Spleen (tissue), 7 donors: Measurements from ENCODE around the gene NIPBL.

Experiments used
- POLR2AphosphoS5 ChIP-seq, 3 donors: sonication (generic); formaldehyde crosslinking; IDR thresholded peaks; one replicate each; pipeline ENCODE4 v1.5.1; 2017; ENCODE audit warnings: antibody characterized with exemption in 3 of 3
- TF ChIP-seq, protein P1 (sequence below), 11 experiments: fragments of 200-600 bp in 7 of 11; fragments of 450-650 bp in 4 of 11; sonication (generic) in 4 of 11; IDR thresholded peaks in 8 of 11; conservative IDR thresholded peaks in 3 of 11; 1 replicate in 7 of 11; 2 replicates in 4 of 11; pipeline versions ENCODE4 v1.4.0 to v1.8.0; 2016 to 2021; ENCODE audit warnings: antibody characterized with exemption in 11 of 11, inconsistent platforms in 4 of 11, mild to moderate bottlenecking in 1 of 11
- donor health status: DM: no; HTN: no; CAD: no; lungs with moderate emphysema.
- donor health status: DM: no; HTN: no; CAD: no.
- donor health status: DM: no; HTN: no; CAD: no.

DNA sequence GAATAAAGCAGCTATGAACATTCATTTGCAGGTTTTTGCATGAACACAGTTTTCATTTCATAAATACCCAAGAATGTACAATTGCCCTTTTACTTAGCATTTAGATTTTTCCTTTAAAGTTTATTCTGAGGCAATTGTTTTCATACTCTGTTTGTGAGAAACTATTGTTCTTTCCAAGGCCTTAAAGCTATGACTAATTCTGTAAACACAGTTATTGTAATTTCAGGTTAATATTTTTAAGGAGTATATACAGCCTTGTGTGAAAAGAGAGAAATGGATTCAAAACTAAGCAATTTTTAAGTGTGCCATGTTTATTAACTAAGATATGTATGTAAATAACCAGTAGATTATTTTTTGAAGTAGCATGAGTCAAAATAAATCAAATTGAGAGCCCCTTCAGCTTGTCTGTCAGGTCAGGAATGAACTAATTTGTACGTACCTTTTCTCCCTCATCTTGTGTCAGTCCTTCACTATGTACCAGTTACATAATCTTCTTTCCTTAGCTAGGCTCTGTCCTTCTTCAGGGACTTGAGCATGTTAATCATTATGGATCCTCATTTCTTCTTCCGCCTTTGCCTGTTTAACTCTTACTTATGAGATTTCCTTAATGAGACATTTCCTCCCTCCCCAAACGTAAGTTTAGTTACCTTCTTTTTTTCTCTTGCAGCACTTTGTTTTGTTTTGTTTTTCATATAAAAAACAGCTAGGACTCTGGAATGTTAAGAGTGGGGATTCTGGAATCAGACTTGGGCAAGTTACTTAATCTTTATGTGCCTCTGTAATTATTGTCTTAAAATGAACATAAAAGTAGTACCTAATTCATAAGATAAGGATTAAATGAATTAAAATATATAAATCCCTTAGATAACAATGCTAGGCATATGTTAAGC lies 63.6 kb downstream of the NIPBL start:
- TF ChIP-seq, protein P1, sequence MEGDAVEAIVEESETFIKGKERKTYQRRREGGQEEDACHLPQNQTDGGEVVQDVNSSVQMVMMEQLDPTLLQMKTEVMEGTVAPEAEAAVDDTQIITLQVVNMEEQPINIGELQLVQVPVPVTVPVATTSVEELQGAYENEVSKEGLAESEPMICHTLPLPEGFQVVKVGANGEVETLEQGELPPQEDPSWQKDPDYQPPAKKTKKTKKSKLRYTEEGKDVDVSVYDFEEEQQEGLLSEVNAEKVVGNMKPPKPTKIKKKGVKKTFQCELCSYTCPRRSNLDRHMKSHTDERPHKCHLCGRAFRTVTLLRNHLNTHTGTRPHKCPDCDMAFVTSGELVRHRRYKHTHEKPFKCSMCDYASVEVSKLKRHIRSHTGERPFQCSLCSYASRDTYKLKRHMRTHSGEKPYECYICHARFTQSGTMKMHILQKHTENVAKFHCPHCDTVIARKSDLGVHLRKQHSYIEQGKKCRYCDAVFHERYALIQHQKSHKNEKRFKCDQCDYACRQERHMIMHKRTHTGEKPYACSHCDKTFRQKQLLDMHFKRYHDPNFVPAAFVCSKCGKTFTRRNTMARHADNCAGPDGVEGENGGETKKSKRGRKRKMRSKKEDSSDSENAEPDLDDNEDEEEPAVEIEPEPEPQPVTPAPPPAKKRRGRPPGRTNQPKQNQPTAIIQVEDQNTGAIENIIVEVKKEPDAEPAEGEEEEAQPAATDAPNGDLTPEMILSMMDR (IDR thresholded peaks at IDR 0.05 in 8 of 11, conservative IDR thresholded peaks at IDR 0.05 in 3 of 11), result no peak
- TF ChIP-seq POLR2AphosphoS5 (IDR thresholded peaks at IDR 0.05), result no peak
